Esophagus mucosa (tissue), 1 donor: ENCODE data around the gene PXMP4. TPM values are rescaled to one million over a fixed set of nuclear protein-coding genes. Genes with fewer than 3 reads are reported as not detected.
"Not testable (repeated sequence)": the region's sequence is repeated elsewhere in the genome, so short reads cannot be mapped to it uniquely, and the experiment has no call there.

Experiments
- ATAC-seq: fragments of 200-7000 bp; cut with Tn5 transposase; one replicate; pipeline ENCODE4 v1.9.1; 2020
- total RNA-seq: library from RNA; stranded (reverse); gene quantifications from one replicate; pipeline ENCODE4 v1.2.4, GENCODE V29; 2023
- donor health status: DM: yes; HTN: yes; CAD: no.

PXMP4 gene, protein sequence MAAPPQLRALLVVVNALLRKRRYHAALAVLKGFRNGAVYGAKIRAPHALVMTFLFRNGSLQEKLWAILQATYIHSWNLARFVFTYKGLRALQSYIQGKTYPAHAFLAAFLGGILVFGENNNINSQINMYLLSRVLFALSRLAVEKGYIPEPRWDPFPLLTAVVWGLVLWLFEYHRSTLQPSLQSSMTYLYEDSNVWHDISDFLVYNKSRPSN
- total RNA-seq, result 9.6 TPM

DNA sequence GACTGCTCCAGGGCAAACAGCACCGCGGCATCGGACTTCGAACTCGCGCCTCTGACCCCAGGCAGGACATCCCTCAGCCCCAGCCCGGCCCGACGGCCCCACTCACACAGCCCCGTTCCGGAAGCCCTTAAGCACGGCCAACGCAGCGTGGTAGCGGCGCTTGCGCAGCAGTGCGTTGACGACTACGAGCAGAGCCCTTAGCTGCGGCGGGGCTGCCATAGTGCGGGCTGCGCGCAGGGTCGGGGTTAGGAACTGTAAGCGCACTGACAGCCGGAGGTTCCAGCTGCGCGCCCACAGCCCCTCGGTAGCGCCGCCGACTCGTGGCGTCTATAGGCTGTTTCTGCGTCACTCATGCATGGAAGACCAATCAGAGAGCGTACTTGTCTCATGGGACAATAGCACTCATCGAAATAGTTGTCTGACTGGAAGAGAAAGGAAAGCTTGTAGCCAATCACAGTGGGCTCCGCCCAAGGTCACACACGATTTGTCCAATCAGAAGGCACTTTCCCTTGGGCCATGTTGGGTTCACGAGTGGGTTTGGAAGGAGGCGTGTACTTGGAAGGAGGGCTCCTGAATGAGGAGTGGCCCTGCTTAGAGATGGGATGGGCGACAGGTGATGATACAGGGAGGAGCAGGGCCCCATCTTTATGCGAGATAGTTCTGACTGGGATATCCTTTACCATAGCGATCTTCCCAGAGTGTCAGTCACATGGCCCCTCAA, at the start of gene PXMP4:
PXMP4 (minus strand) TSS at position 322 of the 721 bp plus-strand sequence; CDS start at position 219, 103 bp downstream.
- peak; percentile 97 for ATAC-seq

- no peak for ATAC-seq
Measured at GRCh38 chr20:33769043-33769442, 48.9 kb upstream of the PXMP4 start.

- ATAC-seq, result no peak
Measured at GRCh38 chr20:33767777-33768138, 47.6 kb upstream of the PXMP4 start.

- ATAC-seq, result no peak
Measured at GRCh38 chr20:33766686-33767085, 46.6 kb upstream of the PXMP4 start.

GRCh38 chr20:33765592-33765991, 45.5 kb upstream of the PXMP4 start:
- ATAC-seq, result no peak

DNA sequence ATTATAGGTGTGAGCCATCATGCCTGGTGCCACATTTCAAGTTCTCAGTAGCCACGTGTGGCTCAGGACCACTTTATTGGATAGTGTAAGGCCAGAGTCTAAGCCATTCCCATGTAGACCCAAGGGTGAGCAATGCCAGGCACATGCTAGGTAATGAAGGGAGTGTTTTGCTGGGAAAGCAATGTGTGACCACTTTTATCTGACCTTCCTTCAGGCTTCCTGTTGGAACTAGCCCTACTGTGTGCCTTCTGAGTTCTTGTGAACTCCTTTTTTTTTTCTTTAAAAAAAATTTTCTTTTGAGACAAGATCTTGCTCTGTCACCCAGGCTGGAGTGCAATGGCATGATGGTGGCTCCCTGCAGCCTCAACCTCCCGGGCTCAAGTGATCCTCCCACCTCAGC, 45.0 kb upstream of the PXMP4 start:
- no peak for ATAC-seq

GRCh38 chr20:33761698-33762250, 41.7 kb upstream of the PXMP4 start:
- no peak for ATAC-seq

DNA sequence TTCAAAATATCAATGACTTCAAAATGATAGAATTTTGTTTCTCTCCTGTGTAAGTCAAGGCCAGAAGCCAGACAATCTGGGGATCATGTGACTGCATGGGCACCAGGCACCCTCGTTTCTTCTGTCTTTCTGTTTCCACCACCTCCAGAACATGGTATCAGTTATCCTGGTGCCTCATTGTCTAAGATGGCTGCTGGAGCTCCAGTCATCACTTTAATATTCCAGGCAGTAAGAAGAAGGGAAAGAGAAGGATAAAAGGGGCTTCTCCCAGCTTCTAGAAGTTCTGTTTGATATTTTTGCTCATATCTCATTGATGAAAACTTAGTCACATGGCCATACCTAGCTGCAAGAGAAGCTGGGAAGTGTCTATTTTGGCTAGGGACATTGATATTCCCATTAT, 37.3 kb upstream of the PXMP4 start:
- no peak for ATAC-seq

GRCh38 chr20:33757046-33757445, 36.9 kb upstream of the PXMP4 start:
- no peak for ATAC-seq

- ATAC-seq, result not testable (repeated sequence)
Measured at GRCh38 chr20:33755936-33756490, 35.9 kb upstream of the PXMP4 start.

DNA sequence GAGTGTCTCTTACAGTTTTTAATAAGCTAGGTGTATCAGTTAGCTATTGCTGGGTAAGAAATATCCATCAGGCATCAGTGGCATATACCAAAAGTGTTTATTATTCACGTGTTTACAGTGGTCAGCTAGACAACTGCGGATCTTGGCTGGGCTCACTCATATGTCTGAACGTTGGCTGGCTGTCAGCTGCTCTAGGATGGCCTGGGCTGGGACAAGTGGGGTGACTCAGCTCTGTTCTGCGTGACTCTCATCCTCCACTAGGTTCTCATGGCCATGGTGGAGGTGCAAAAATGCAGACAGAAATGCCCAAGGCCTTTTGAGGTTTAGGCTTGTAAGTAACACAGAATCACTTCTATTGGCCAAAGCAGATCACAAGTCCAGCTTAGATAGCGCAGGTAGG, 33.7 kb upstream of the PXMP4 start:
- ATAC-seq, result peak; percentile 47

- ATAC-seq, result peak; percentile 7
Measured at GRCh38 chr20:33753143-33753542, 33.0 kb upstream of the PXMP4 start.

DNA sequence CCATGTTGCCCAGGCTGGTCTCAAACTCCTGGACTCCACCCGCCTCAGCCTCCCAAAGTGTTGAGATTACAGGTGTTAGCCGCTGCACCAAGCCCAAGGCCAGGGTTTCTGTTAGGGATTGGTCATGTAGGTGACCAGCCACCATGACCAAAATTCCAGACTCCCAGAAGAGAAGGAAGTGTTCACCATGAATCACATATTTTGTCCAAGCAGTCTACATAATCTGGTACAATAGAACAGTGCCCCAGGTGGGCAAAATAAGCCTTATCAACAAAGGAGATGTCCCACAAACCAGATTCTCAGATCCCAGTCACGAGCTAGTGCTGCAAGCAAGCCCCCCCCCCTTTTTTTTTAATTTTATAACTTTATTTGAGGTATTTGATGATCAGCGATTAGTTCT, 31.7 kb upstream of the PXMP4 start:
- no peak for ATAC-seq

DNA sequence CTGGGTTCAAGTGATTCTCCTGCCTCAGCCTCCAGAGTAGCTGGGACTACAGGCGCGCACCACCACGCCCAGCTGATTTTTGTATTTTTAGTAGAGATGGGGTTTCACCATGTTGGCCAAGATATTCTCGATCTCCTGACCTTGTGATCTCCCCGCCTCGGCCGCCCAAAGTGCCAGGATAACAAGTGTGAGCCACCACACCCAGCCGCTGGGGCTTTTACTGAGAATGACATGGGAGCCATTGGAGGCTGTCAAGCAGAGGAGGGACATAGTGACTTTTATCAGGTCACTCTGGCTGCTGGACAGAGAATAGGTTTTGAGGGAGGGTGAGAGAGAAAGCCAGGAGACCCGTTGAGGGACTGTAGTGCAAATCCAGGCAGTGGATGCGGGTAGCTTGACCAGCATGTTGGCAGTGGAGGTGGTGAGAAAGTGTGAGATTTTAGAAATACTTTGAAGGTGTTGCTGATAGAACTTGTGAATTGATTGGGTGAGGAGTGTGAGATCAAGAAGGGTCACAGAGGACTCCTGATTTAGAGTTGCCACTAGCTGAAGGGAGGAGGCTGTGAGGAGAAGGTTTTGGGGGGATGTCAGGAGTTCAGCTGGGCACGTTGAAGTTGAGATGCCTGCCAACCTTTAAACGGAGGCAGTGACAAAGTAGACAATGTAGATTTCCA, 26.4 kb upstream of the PXMP4 start:
- ATAC-seq, result no peak

DNA sequence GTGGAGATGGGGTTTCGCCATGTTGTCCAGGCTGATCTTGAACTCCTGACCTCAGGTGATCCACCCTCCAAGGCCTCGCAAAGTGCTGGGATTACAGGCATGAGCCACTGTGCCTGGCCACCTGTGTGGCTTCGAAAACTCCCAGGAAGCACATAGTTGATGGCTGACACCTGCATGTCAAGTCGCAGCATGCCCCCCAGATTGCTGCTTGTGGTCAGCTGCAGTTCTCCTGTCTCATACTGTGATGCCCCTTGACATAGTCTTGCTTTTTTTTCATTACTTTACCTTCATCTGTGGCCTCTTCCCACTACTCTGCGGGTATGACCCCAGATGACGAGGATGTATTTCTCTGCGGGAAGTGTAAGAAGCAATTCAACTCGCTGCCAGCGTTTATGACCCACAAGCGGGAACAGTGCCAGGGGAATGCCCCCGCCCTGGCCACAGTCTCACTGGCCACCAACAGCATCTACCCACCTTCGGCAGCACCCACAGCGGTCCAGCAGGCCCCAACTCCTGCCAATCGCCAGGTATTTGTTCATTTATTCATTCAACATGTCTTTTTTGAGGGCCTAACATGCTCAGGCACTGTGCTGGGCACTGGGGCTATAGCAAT, 24.8 kb upstream of the PXMP4 start:
- no peak for ATAC-seq

DNA sequence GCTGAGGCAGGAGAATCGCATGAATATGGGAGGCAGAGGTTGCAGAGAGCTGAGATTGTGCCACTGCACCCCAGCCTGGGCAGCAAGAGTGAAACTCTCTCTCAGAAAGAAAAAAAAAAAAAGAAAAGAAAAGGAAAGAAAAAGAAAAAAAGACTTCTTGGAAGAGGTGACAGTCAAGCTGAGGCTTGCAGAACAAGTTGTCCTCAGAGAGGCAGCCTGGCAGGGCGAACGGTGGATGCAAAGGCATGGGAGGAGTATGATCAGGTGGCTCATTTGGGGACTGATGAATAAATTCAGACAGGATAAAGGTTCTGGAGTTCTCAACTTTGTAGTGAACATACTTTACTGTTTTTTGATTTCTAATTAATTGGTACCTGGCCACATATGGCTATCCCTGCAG, 24.1 kb upstream of the PXMP4 start:
- no peak for ATAC-seq

DNA sequence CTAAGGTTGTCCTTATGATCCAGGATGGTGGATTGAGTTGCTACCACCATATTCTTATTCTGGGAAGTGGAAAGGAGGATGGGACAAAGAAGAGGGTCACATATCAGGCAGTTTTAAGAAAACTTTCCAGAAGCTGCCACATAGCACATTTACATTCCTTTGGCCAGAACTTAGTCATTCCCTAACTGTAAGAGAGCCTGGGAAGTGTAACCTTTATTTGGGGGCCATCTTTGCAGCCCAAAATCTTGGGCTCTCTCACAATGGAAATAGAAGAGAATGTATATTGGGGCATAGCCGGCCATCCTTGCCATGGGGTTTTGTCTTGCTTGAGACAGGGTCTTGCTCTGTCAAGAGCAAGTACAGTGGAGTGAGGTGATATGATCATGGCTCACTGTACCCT, 20.1 kb upstream of the PXMP4 start:
- ATAC-seq, result no peak

- no peak for ATAC-seq
Measured at GRCh38 chr20:33739493-33739892, 19.4 kb upstream of the PXMP4 start.

- ATAC-seq, result no peak
Measured at GRCh38 chr20:33736962-33737361, 16.9 kb upstream of the PXMP4 start.

DNA sequence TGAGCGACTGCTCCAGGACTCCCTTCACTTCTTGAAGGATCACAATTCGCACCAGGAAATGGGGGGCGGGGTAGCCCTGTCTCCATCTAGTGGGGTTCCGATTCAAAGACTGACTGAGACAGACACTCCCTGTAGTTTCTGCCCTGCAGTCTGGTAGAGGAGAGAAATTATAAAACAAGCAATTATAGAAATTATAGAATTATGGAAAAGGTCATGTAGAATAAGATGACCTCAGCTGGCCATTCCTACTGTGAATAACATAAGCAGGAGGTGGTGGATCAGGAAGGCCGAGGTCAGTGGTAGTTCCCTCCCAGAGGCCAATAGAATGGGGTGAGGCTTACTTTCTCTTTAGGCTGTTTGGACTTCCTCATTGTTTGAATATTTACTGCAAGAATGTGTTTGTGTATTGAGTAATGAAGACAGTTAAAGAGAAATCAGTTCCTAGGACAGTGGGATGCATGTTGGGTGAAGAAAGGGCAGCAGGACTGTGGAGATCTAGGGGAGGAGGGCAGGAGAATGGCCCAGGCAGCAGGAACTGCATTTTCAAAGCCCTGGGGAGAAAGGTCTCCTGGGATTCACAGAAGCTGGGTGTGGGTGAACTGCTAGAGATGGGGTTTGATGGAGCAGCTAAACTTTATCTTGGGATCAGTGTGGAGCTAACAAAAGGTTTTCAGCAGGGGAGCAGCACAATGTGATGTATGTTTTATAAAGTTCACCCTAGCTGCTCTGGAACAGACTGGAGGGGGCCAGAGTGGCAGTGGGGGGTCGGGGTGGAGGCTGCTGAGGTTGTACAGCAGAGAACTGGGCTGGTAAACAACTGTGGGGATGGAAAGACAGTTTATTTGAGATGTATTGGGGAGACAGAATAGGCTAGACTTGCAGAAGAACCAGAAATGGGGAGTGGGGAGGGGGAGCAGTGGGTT, 13.8 kb upstream of the PXMP4 start:
- peak; percentile 31 for ATAC-seq

- peak; percentile 88 for ATAC-seq
Measured at GRCh38 chr20:33732166-33732970, 12.3 kb upstream of the PXMP4 start.
